ENCODE data around the gene GATA3. TPM values are rescaled to one million over a fixed set of nuclear protein-coding genes. Genes with fewer than 3 reads are reported as not detected.
A peak's percentile ranks its signal among the peaks of the same experiment; 100 is the strongest.

Gene GATA3
- total and polyA plus RNA-seq, 7 donors = 1.2 to 2.1 TPM; not detected in 5

GRCh38 chr10:8049045-8049864 lies 5.2 kb upstream of the GATA3 start:
- 3 to 5% methylated on average over 50 to 51 of the region's 51 CpGs for WGBS, 2 donors
- DNase-seq = no peak
- H3K4me3 ChIP-seq = peak overlapping the region in 3 of 4 donors; percentile 15 to 47 (median 39)
- intact Hi-C loops (cut with DNase I) = no loop called here
- H3K9me3 ChIP-seq = no peaks in the 10 kb centered on the region
- peaks cover 0 to 70% (median 68%) of the 10 kb centered on the region in 4 donors for H3K4me1 ChIP-seq
- H3K36me3 ChIP-seq = no peaks in the 10 kb centered on the region
- TF ChIP-seq POLR2A (IDR thresholded peaks at IDR 0.05) (no peak), POLR2AphosphoS5 (IDR thresholded peaks at IDR 0.05) (no peak), CTCF (IDR thresholded peaks at IDR 0.05) (no peak), EP300 (IDR thresholded peaks at IDR 0.05) (no peak)
- H3K27me3 ChIP-seq = peaks cover 97 to 100% (median 97%) of the 10 kb centered on the region in 3 donors
- H3K27ac ChIP-seq = no peak overlapping the region

GRCh38 chr10:8049865-8050555 lies 4.5 kb upstream of the GATA3 start:
- peaks cover 0 to 71% (median 68%) of the 10 kb centered on the region in 4 donors for H3K4me1 ChIP-seq
- no peaks in the 10 kb centered on the region for H3K36me3 ChIP-seq
- 1 to 2% methylated on average over 68 of the region's 68 CpGs for WGBS, 2 donors
- TF ChIP-seq POLR2AphosphoS5 (IDR thresholded peaks at IDR 0.05) = no peak
- TF ChIP-seq POLR2A (IDR thresholded peaks at IDR 0.05) = no peak
- TF ChIP-seq CTCF (IDR thresholded peaks at IDR 0.05) = no peak
- TF ChIP-seq EP300 (IDR thresholded peaks at IDR 0.05) = no peak
- H3K9me3 ChIP-seq = no peaks in the 10 kb centered on the region
- intact Hi-C loops (cut with DNase I) = no loop called here
- peaks cover 96 to 100% (median 99%) of the 10 kb centered on the region in 3 donors for H3K27me3 ChIP-seq
- peak overlapping the region in 3 of 4 donors; percentile 15 to 47 (median 39) for H3K4me3 ChIP-seq
- DNase-seq = no peak
- H3K27ac ChIP-seq = no peak overlapping the region

DNA sequence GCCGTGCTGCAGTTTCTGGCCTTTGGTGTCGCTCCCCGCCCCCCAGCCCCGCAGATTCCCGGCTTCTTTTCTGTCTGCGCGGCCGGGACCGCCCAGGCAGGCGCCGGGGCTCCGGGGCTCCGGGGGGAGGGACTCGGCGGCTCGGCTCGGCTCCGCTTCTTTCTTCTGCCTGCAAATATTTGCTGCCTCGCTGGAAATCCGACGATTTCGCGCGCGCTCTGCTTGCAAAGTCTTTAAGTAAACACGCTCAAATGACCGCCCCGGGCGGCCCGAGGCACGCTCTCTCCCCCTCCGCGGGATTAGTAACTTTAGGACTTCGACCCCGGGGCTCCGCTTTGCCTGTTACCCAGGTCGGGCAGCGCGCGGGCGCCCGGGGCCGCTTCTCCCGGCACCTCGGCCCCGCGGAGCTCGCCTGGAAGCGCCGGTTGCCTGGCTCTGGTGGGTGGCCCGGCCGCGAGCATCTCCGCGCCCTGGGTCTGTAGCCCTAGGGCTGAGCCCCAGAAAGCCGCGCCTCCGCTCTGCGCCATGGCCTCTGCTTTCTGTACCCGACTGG lies 3.9 kb upstream of the GATA3 start:
- no peak for TF ChIP-seq POLR2AphosphoS5 (IDR thresholded peaks at IDR 0.05)
- TF ChIP-seq CTCF (IDR thresholded peaks at IDR 0.05) = no peak
- TF ChIP-seq EP300 (IDR thresholded peaks at IDR 0.05) = no peak
- no peak for TF ChIP-seq POLR2A (IDR thresholded peaks at IDR 0.05)
- H3K4me1 ChIP-seq = peaks cover 0 to 71% (median 68%) of the 10 kb centered on the region in 4 donors
- no peak overlapping the region for H3K27ac ChIP-seq
- H3K27me3 ChIP-seq = peaks cover 96 to 100% (median 99%) of the 10 kb centered on the region in 3 donors
- peak overlapping the region in 3 of 4 donors; percentile 15 to 47 (median 39) for H3K4me3 ChIP-seq
- no peaks in the 10 kb centered on the region for H3K9me3 ChIP-seq
- 1% methylated on average over 60 of the region's 60 CpGs for WGBS, 2 donors
- no peak for DNase-seq
- intact Hi-C loops (cut with DNase I) = no loop called here
- H3K36me3 ChIP-seq = no peaks in the 10 kb centered on the region

DNA sequence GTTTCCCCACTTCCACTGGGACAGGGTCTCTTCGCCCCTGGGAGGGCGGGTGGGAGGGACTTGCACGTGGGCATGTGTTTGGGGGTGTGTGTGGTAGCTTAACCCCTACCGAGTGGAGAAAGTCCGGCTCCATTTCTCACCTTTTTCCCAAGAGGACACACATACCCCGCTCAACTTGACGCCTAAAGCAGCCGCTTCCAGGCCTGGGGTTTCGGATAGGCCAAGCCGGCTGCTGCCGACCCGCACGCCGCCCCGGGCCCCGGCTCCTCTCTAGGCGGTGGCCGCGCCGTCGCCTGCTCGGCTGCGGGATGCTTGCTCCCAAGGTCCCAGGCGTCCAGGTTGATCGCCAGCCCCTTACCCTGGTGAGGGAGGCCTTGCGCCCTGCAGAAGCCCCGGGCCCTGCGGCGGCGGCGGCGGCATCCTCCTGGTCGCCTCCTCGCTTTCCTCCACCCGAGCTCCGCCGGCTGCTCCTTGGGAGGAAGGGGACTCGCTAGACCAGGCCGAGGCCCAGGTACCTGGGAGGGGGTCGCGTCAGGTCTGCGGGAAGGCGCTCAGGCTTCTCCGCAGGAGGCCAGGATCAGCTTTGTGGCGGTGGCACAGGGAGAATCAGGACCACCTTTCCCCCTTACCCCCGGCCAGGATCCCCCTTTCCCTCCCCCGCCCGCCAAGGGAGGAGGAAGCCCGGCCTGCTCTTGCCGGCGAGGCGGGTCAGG lies 3.2 kb upstream of the GATA3 start:
- no peaks in the 10 kb centered on the region for H3K9me3 ChIP-seq
- peak overlapping the region in 3 of 4 donors; percentile 15 to 47 (median 39) for H3K4me3 ChIP-seq
- peaks cover 95 to 100% (median 99%) of the 10 kb centered on the region in 3 donors for H3K27me3 ChIP-seq
- no peak overlapping the region for H3K27ac ChIP-seq
- H3K4me1 ChIP-seq = peaks cover 0 to 72% (median 68%) of the 10 kb centered on the region in 4 donors
- TF ChIP-seq POLR2A (IDR thresholded peaks at IDR 0.05) (no peak), POLR2AphosphoS5 (IDR thresholded peaks at IDR 0.05) (no peak), CTCF (IDR thresholded peaks at IDR 0.05) (no peak)
- no peaks in the 10 kb centered on the region for H3K36me3 ChIP-seq
- 5 to 7% methylated on average over 50 to 51 of the region's 52 CpGs for WGBS, 2 donors
- intact Hi-C loops (cut with DNase I) = no loop called here
- DNase-seq = no peak
